IMR-90 (cell line): ENCODE data around the gene DPF3.

ENCODE experiments used
- NFE2L2 ChIP-seq: fragments of 150-350 bp; IDR thresholded peaks from 2 replicates; pipeline ENCODE4 v1.6.1; 2016; ENCODE audit warnings: low read depth, mild to moderate bottlenecking, low read length
- POLR2A ChIP-seq: IDR thresholded peaks from 2 replicates; pipeline ENCODE4 v1.6.1; 2012; ENCODE audit warnings: mild to moderate bottlenecking, low read depth, low read length
- RAD21 ChIP-seq: IDR thresholded peaks from 2 replicates; pipeline ENCODE4 v1.6.1; 2012; ENCODE audit warnings: low read length, improper control_type of control experiment
- RCOR1 ChIP-seq: IDR thresholded peaks from 2 replicates; pipeline ENCODE4 v1.6.1; 2012; ENCODE audit warnings: mild to moderate bottlenecking, low read length, improper control_type of control experiment; ENCODE audit not compliant: insufficient replicate concordance
- SMC3 ChIP-seq: fragments of 150-350 bp; IDR thresholded peaks from 2 replicates; pipeline ENCODE4 v1.6.1; 2016; ENCODE audit warnings: low read depth, mild to moderate bottlenecking, antibody characterized with exemption, low read length, moderate library complexity
- TF ChIP-seq, protein P1 (sequence below): conservative IDR thresholded peaks from 2 replicates; pipeline ENCODE4 v1.5.1; 2012; ENCODE audit warnings: mild to moderate bottlenecking, low read depth, low read length, improper control_type of control experiment
- TF ChIP-seq, protein P2 (sequence below): fragments of 150-350 bp; IDR thresholded peaks from 2 replicates; pipeline ENCODE4 v1.6.1; 2016; ENCODE audit warnings: low read depth, mild to moderate bottlenecking, low read length, moderate library complexity, borderline replicate concordance

GRCh38 chr14:72722201-72722785, 171.6 kb downstream of the DPF3 start:
- TF ChIP-seq SMC3, result no peak
- TF ChIP-seq, protein P1, sequence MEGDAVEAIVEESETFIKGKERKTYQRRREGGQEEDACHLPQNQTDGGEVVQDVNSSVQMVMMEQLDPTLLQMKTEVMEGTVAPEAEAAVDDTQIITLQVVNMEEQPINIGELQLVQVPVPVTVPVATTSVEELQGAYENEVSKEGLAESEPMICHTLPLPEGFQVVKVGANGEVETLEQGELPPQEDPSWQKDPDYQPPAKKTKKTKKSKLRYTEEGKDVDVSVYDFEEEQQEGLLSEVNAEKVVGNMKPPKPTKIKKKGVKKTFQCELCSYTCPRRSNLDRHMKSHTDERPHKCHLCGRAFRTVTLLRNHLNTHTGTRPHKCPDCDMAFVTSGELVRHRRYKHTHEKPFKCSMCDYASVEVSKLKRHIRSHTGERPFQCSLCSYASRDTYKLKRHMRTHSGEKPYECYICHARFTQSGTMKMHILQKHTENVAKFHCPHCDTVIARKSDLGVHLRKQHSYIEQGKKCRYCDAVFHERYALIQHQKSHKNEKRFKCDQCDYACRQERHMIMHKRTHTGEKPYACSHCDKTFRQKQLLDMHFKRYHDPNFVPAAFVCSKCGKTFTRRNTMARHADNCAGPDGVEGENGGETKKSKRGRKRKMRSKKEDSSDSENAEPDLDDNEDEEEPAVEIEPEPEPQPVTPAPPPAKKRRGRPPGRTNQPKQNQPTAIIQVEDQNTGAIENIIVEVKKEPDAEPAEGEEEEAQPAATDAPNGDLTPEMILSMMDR, result no peak
- no peak for TF ChIP-seq NFE2L2
- no peak for TF ChIP-seq POLR2A
- no peak for TF ChIP-seq RCOR1
- TF ChIP-seq, protein P2, sequence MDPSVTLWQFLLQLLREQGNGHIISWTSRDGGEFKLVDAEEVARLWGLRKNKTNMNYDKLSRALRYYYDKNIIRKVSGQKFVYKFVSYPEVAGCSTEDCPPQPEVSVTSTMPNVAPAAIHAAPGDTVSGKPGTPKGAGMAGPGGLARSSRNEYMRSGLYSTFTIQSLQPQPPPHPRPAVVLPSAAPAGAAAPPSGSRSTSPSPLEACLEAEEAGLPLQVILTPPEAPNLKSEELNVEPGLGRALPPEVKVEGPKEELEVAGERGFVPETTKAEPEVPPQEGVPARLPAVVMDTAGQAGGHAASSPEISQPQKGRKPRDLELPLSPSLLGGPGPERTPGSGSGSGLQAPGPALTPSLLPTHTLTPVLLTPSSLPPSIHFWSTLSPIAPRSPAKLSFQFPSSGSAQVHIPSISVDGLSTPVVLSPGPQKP, result no peak
- no peak for TF ChIP-seq RAD21
